Right lung (tissue), 5 donors: ENCODE measurements around the gene EHD4. TPM values are rescaled to one million over a fixed set of nuclear protein-coding genes. Genes with fewer than 3 reads are reported as not detected.
A peak's percentile ranks its signal among the peaks of the same experiment; 100 is the strongest.

ENCODE experiments used
- DNase-seq, 2 donors: peaks; one replicate each; pipeline ENCODE4 v3.0.0-alpha.2; 2013
- polyA plus RNA-seq, 5 donors: library from polyadenylated mRNA; unstranded; fragments of 120-200 nt; gene quantifications; one replicate each; pipeline versions ENCODE4 v1.2.1 to v1.2.3, GENCODE V29; 2013; ENCODE audit warnings: inconsistent platforms in 1 of 5, low replicate concordance in 1 of 5; ENCODE audit not compliant: insufficient read length in 5 of 5, insufficient read depth in 1 of 5

The EHD4 gene
- polyA plus RNA-seq, 5 donors = 9.7 to 14.5 (median 11.9) TPM

DNA sequence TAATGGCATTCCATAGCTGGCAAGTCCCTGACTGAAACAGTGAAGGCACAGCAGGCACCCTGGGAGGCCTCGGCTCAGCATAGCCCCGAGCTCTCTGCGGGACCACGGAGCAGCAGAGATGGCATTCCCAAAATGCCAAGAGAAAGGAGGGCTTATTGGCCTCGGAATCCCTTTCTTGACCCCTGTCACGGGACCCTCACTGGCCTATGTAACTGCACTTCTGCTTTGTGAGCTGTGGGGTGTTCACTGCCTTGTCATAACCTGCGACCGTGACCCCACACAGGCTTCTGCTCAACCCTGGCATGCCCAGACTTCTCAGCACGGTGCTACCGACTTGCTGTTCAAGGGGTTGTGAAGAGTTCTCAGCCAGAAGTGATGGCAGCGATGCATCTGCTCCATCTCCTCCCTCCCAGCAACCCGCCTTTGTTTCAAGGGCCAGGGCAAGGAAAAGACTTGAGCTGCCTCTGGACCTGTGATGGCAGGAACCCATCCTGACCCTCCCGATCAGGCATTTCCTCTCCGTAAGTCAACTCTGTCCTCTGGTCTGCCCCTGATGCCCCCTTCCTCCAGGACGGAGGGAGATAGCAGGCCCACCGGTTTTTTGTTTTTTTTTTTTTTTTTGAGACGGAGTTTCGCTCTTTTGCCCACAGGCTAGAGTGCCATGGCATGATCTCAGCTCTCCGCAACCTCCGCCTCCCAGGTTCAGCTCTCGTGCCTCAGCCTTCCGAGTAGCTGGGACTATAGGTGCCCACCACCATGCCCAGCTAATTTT, 30.5 kb downstream of the EHD4 start:
- DNase-seq = no peak

DNA sequence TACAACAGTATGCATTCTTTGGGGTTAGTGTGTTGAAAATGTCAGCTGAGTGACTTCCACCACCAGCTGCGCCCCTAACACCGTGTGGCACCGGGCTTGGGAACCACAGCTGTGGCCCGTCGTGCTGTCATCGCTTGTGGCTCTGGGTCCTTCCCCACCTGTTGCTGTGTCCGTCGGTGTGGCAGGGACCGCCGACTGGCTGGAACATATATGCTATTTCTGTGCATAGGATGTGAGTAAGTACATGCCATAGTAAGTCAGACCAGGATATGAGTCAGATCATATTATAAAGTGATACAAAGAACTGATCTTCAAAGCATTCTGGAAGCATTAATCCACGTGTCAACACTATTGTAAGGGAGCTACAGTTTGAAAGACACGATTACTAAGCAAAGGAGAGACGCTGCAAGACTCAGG, 31.9 kb downstream of the EHD4 start:
- no peak for DNase-seq

DNA sequence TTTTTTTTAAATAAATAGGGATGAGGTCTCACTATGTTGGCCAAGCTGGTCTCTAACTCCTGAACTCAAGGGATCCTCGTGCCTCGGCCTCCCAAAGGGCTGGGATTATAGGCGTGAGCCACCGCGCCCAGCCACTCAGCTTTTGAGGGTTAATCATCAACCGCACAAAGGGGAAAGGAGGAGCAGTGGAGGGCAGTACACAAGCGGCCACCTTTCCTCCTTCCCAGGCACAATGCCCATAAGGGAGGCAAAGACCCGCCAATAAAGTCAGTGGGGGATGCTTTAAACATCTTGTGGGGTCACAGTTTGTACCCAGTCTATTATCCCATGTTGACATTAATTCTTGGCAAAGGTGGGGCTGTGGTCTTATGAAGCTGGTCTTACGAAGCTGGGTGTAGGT, 32.4 kb downstream of the EHD4 start:
- no peak for DNase-seq

DNA sequence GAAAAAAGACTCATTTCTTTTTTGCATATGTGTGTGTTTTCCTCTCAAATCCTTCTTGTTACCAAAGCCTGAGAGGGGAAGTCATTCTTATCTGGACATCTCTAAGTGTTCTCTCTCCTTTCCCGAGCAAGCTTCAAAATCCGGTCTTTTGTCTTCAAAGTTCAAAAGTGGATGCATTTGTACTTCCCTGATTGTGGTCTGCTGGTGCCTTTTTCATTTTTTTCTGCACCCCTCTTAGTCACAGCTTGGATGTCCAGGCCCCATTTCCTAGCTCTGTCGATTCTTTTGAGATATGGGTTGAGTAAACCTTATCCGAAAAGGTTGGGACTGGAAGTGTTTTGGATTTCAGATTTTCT, 34.8 kb downstream of the EHD4 start:
- no peak for DNase-seq

DNA sequence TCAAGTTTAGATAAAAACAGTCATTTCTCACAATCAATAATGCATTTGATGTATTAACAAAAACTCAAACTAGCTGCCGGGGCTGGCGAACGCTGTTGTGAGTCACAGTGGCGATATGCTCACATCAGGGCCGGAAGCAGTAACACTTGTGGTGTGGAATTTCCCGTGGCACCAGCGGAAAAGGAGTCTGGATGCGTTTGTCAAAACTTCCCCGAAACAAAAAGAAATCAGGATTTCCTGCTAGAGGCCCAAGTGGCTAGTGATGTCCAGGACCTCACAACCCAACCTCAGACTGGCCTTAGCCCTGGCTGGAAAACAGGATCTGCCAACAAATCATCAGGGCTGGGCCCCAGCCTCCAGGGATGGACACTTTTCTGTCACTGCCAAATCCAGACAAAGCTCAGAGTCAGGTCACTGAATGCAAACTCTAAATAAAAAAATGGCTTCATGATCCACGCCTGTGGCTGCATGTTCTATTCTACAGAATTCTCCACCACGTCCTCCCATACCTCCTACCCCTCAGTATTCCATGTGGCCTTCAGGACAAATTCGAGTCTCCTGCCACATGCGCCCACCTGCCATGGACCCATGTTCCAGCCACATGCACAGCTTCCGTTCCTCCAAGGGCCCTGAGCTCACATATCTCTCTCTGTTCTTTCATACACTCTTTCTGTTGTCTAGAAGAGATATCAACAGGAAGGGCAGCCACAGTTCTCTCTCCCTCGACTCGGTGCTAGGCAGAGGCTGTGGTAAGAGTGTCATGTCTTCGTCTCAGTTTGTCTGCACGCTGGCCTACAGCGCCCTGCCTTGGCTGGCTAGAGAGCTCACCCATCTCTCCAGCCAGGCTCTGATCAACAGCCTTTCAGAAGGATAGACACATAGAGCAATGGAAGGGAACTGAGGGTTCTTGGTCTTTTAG, 35.4 kb downstream of the EHD4 start:
- no peak for DNase-seq

DNA sequence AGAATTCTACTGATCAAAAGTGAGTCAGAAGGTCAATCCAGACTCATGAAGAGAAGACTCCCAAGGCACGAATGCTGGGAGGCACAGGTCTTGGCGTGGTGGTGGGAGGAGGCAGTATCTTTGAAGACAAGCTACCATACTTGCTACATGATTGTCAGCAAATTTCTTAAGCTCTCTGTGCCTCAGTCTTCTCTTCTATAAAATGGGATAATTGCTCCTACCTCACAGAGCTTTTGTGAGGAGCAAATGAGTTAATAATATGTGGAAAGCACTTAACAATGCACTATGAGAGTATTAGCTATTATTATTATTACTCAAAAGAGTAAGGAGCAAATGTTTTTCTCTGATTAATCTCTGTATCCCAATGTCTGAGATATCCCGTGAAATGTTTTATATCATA, 36.2 kb downstream of the EHD4 start:
- no peak for DNase-seq

DNA sequence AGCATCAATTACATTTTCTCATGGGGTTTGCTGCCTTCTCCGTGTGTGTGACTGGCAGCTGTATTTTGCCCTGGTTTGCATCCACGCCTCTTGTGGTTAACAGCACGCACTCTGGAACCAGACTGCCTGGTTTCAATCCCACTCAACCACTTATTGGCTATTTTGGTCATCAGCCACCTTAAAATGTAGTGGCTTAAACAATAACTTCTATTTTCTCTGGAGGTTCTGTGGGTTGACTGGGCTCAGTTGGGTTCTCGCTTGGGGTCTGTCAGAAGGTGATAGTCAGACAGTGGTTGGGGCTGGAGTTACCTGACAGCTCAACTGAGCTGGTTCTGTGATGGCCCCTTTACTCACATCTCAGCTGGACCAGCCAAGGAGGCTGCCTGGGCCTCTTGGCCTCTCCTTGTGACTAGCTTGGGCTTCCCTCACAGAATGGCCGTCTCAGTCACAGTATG, 36.8 kb downstream of the EHD4 start:
- no peak for DNase-seq

DNA sequence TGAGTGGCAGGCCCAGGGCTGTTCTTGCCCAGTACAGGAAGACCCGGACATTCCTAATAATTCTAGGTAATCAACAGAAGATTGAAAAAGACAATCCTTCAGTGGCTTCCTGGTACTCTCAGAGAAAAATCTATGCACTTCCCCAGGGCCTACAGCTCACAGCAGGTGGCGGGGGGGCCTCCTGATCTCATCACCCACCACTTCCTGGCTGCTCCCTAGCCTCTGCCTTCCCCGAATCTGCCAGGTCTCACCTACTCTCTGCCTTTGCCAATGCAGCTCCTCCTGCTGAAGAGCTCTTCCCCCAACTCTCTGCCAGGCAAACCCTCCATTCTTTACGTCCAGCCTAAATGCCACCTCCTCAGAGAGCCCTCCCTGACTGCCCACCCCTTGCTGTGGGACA, 37.5 kb downstream of the EHD4 start:
- DNase-seq = no peak

DNA sequence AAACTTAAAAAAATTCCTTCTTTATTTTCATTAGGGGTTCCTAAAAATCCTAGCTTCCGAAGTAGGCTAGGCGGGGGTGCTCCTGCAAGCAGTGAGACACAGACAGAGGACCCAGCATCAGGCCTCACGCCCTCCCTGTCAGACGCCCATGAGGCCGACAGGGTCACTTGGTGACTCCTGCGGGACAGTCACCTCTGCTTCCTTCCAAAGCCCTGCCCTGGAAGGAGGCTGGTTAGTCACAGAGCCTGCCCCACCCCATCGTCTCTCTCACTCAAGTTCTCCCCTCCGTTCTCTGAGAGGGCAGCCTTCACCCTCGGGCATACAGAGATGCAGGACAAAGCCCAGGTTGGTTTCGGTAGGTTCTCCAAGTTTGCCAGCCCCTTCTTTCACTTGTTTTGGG, 38.6 kb downstream of the EHD4 start:
- no peak for DNase-seq

DNA sequence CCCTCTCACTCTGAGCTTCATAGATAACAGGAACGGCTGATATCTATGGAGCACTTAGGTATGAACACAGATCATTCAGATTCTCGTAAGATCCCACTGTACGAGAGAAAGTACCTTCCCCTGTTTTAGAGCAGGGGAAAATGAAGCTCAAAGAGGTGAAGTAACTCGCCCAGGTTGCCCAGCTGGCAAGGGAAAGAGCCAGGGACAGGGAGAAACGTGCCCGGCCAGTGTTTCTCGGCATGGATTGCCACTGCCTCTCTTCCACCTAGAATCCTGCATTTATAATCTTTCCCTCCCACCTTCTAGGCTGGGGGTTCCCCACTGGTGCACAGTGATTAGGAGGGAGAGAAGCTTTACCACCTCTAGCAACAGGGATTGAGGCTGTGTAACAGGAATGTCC, 39.0 kb downstream of the EHD4 start:
- no peak for DNase-seq

DNA sequence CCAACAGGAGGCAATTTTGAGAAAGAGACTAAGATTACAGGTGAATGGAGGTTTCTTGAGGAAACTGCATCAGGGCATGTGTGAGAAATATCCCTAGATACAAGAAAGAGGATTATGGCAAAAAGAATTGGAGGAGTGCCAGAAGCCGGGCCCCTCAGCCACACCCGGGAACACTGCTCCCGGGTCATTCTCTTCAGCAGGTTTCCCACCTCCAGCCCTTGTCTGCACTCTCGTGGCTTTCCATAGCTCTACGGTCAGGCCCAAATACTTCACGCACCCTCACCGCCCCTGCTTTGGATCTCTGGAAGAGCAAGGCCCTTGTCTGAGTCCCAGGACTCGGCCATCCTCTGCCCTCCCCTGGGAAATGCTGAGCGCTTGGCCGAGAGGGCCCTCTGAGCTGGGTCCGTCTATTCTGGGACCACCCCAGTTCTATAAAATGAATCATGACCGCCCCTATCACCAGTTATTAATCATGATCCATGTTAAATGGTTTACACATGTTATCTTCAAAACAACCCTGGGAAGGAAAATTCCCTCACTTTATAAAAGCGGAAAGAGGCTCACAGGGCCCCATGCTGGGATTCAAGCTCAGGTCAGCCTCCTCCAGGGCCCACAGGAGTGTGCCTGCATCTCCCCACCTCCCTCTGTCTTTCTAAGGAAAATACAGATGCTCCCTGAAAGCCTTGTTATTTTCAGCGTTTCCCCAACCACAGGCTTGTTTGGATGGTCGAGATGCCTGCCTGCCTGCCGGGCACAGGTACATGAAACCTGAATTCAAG, 39.7 kb downstream of the EHD4 start:
- no peak for DNase-seq

DNA sequence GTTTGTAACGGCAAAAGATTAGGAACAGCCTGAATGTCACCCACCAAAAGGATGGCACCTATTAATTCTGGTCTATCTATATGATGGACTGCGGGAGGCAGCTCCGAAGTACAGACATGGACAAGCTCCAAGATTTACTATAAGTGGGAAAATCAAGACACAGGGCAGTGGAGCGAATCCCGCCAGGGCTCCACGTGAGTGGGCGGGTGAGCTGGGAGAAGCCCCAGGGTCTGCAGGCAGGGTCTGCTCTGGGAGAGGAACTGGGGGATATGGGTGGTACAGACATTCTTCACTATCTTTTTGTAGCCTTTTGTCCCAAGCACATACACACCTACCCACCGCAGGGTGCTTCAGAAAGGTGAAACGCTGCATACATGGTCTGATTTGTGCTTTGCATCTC, 40.3 kb downstream of the EHD4 start:
- DNase-seq = no peak

DNA sequence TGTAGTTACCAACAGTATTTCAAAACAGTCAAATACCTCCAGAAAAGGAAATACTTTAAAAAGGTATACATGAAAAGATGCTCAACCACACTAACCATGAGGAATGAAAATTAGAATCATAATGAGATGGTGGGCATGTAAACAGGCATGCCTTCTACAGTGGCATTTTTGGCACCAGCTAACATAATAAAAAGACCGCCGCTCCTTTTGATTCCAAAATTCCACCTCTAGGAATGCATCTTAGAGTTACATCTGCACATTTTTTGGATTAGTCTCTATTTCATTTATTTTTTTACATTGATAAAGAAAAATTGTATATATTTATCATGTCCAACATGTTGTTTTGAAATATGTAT, 41.5 kb downstream of the EHD4 start:
- no peak for DNase-seq

DNA sequence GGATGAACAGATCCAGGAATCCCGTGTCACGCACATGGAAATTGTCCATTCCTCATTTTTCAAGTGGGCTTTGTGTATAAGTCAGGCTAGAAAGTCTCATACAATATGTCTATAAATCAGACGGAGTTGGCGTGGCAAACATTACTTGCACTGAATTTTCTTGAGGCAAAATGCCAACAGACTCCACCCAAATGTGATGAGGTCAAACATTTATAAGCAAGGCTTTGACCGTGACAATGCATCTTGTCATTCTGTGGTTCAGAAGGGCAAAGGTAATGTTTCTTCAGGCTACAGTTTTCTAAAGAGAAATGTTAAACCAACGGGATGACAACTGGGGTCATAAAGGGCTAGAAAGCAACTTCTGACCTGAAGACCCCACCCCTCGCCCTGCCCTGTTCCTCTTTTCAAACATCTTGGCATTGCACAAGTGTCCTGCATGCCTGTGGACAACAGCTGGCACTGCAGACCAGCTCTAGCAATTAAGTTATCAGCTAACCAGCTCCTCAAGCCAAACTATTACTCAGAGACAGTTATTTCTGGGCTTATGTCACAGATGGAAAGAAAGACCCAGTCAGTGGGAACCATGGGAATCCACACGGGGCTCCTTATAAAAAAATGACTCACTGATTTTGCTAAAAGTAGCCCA, 42.0 kb downstream of the EHD4 start:
- DNase-seq = no peak

DNA sequence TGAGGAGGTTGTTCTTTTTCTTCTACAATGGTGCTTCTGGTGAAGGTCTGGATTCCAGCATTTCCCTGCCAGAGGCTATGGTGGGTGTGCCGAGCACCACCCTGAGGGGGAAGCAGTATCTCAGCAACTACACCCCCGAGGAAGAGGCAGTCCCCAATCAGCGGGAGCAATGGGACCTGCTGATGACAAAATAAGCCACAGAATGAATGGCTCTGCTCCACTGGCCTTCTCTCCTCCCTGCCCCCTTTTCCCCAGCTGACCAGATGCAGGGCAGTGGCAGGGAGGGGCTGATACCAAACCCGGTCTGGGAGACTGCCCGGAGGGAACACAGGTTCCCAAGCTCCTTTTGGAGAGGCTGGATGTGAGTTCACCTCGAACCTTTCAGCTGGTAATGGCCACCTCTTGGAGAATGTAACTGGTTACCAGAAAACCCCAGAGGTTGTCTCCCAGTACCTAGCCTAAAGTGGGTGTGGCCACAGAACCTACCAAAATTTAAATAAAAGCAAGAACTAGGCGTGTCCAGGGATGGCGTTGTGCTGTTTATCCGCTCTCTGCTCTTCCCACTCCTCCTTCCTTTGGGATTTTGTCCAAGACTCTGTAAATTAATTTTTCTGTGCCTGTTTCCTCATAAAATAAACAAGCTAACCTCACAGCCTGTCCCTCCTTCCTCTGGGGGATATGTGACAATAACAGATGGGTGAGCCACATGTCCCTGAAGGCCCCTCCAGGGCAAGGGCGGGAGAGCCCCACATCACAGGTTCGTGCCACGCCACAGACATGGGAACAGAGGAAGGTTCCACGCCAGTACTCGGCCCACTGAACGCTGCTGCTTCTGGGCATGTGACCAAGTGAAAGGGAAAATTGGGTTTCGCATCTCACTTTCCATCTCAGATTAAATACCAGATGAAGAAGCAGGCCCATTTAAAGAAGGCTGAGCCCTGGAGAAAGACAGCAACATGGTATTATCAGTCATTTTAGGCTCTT, 43.4 kb downstream of the EHD4 start:
- DNase-seq = no peak

DNA sequence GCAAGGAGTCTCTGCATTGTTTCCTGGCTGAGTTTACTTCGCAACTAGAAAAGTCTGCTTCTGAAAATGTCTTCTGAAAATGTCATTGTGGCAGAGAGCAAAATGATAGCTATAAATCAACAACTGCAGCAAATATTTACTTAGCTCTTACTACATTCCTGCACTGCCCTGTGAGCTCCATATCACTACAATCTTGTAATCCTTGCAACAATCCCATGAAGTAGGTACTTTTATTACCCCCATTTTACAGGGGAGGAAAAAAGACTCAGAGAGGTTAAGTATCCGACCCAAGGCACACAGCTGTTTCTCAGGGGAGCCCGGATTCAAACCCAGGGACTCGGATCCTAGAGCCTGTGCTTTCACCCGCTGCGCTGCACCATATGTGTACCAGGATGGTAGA, 44.3 kb downstream of the EHD4 start:
- DNase-seq = no peak

DNA sequence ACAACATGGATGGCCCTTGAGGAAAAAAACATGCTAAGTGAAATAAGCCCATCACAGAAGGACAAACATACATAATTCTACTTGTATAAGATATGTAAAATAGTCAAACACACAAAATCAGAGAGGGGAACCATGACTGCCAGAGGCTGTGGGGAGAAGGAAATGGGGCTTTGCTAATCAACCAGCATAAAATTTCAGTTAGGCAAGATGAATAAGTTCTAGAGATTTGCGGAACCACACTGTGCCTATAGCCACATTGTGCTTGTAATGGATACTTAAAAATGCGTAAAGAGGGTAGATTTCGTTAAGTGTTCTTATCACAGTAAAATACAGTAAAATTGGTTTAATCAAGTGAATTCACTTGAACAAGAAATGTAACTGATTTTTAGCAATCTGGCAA, 44.8 kb downstream of the EHD4 start:
- DNase-seq = no peak

DNA sequence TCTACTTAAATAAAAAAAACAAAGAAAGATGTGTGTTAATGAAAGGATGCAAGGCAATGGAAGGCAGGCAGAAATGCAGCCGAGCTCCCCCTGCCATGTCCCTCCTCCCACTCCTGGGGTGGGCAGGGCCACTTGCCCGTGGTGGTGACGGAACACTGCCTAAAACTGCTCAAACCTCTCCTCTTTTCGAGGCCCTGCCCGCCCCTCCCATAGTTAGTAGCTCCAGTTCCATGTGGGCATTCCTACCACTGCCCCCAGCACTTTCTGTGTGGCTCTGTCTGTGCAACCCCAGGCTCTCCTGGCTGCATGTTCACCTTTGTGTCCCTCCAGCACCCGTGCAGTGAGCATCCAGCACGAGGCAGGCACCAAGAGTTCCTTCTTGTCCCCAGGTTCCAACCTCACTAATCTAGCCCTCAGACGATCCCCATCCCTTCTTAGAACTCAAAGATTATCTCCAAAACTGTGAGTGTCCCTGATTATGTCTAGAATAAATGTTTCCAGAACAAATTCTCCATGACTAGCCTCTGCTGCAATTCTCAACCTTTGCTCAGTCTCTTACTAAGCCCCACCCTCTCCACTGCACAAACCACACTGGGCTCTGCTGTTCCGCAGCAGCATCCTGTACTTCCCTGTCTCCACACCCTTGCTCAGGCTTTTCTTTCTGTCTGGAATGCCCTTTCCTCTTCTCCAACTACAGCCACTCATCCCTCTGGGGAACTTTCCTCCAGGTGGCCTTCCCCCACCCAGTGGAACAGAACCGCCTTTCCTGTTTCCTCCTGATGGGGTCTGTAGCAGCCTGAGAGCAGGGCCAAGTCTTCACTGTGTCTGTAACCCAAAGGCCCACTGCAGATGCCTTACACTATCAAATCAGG, 45.9 kb downstream of the EHD4 start:
- no peak for DNase-seq

DNA sequence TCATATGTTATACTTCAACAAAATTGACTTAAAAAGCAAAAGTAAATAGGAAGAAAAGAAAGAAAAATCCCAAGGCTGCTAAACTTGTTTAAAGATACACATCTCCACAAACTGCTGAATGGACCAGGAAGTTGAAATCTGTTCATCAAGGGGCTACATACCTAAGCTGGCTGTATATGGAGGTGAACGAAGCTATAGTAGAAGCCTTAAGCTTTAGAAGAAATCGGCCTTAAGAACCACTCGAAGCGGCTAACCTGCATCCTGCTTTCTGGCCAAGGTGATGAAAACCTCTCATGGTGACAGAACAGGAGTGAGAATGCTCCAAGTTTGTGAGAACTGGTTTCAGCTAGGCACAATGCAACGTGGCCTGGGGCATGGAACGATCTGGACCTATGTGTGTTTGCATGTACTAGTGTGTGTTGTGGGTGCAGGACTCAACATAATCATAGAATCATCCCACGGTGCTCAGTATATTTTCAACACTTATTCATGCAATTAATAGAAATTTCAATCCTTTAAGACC, 47.2 kb downstream of the EHD4 start:
- DNase-seq = peak in 1 of 2 donors; percentile 49
